Neural cell (in vitro differentiated cells): ENCODE results near the gene ROR2. TPM values are rescaled to one million over a fixed set of nuclear protein-coding genes. Genes with fewer than 3 reads are reported as not detected.

Experiments used
- H2AFZ ChIP-seq: fragments of 200-600, 300-800 bp; sonication (generic), shearing (Covaris generic); 2 replicates; pipeline ENCODE4 v1.6.0; 2014; ENCODE audit warnings: low read depth, mild to moderate bottlenecking, antibody characterized with exemption, low read length, moderate library complexity
- H3F3A ChIP-seq: fragments of 200-600 bp; shearing (Covaris generic); 2 replicates; pipeline ENCODE4 v1.6.1; 2016; ENCODE audit warnings: mild to moderate bottlenecking, moderate library complexity, mixed read lengths, antibody characterized with exemption, low read length; ENCODE audit not compliant: insufficient read depth, poor library complexity, severe bottlenecking
- H3K27ac ChIP-seq: fragments of 200-600, 300-800 bp; sonication (generic), shearing (Covaris generic); 2 replicates; pipeline ENCODE4 v1.5.1; 2014; ENCODE audit warnings: mild to moderate bottlenecking, low read length, moderate library complexity
- H3K27me3 ChIP-seq: fragments of 300-800, 200-600 bp; sonication (generic), shearing (Covaris generic); 2 replicates; pipeline ENCODE4 v1.6.0; 2014; ENCODE audit warnings: mild to moderate bottlenecking, low read depth, low read length, moderate library complexity; ENCODE audit not compliant: insufficient read depth
- H3K36me3 ChIP-seq: fragments of 300-800, 200-600 bp; sonication (generic), shearing (Covaris generic); 2 replicates; pipeline ENCODE4 v1.5.1; 2014; ENCODE audit warnings: mild to moderate bottlenecking, antibody characterized with exemption, low read length, moderate library complexity; ENCODE audit not compliant: insufficient read depth
- H3K4me2 ChIP-seq: fragments of 300-800, 200-600 bp; sonication (generic), shearing (Covaris generic); 2 replicates; pipeline ENCODE4 v1.6.0; 2014; ENCODE audit warnings: mild to moderate bottlenecking, low read length
- H3K4me3 ChIP-seq: fragments of 300-800, 200-600 bp; sonication (generic), shearing (Covaris generic); 2 replicates; pipeline ENCODE4 v1.5.1; 2014; ENCODE audit warnings: mild to moderate bottlenecking, low read length, moderate library complexity
- H3K79me2 ChIP-seq: fragments of 200-600 bp; shearing (Covaris generic); replicated peaks from 2 replicates; pipeline ENCODE4 v1.6.0; 2014; ENCODE audit warnings: mild to moderate bottlenecking, low read length, moderate library complexity; ENCODE audit not compliant: insufficient read depth
- H3K9ac ChIP-seq: fragments of 300-800, 200-600 bp; sonication (generic), shearing (Covaris generic); 2 replicates; pipeline ENCODE4 v1.6.1; 2016; ENCODE audit warnings: mild to moderate bottlenecking, low read length, mixed read lengths
- H3K9me2 ChIP-seq: fragments of 200-600 bp; shearing (Covaris generic); 2 replicates; pipeline ENCODE4 v1.6.1; 2016; ENCODE audit warnings: mild to moderate bottlenecking, low read length, mixed read lengths; ENCODE audit not compliant: insufficient read depth
- H3K9me3 ChIP-seq: fragments of 200-600, 300-800 bp; sonication (generic), shearing (Covaris generic); 2 replicates; pipeline ENCODE4 v1.6.1; 2016; ENCODE audit warnings: mild to moderate bottlenecking, mixed run types, low read length, moderate library complexity, mixed read lengths
- H4K20me1 ChIP-seq: fragments of 200-600 bp; shearing (Covaris generic); 2 replicates; pipeline ENCODE4 v1.6.1; 2016; ENCODE audit warnings: mild to moderate bottlenecking, mixed run types; ENCODE audit not compliant: insufficient read depth
- CTCF ChIP-seq: fragments of 450-650 bp; IDR thresholded peaks from 2 replicates; pipeline ENCODE4 v1.5.1; 2014; ENCODE audit warnings: antibody characterized with exemption, mild to moderate bottlenecking, moderate library complexity; ENCODE audit not compliant: poor library complexity, severe bottlenecking
- EP300 ChIP-seq: fragments of 450-650 bp; conservative IDR thresholded peaks from 2 replicates; pipeline ENCODE4 v1.6.1; 2014; ENCODE audit warnings: antibody characterized with exemption, mild to moderate bottlenecking, moderate library complexity; ENCODE audit not compliant: poor library complexity, severe bottlenecking
- EZH2 ChIP-seq: fragments of 200-600, 300-800 bp; shearing (Covaris generic), sonication (generic); IDR thresholded peaks from 2 replicates; pipeline ENCODE4 v1.6.1; 2014; ENCODE audit warnings: antibody characterized with exemption, low read length, borderline replicate concordance, mild to moderate bottlenecking; ENCODE audit not compliant: insufficient read depth, poor library complexity, severe bottlenecking
- MXI1 ChIP-seq: fragments of 450-650 bp; conservative IDR thresholded peaks from 2 replicates; pipeline ENCODE4 v1.6.1; 2014; ENCODE audit warnings: antibody characterized with exemption, mild to moderate bottlenecking; ENCODE audit not compliant: poor library complexity, severe bottlenecking
- POLR2AphosphoS5 ChIP-seq: IDR thresholded peaks from 2 replicates; pipeline ENCODE4 v1.6.1; 2012
- RAD21 ChIP-seq: fragments of 450-650 bp; conservative IDR thresholded peaks from 2 replicates; pipeline ENCODE4 v1.6.1; 2014; ENCODE audit warnings: antibody characterized with exemption, mild to moderate bottlenecking, moderate library complexity
- REST ChIP-seq: IDR thresholded peaks from 2 replicates; pipeline ENCODE4 v1.6.1; 2012; ENCODE audit warnings: borderline replicate concordance
- SMC3 ChIP-seq: fragments of 450-650 bp; conservative IDR thresholded peaks from 2 replicates; pipeline ENCODE4 v1.6.1; 2014; ENCODE audit warnings: antibody characterized with exemption, mild to moderate bottlenecking, moderate library complexity; ENCODE audit not compliant: poor library complexity
- TAF1 ChIP-seq: IDR thresholded peaks from 2 replicates; pipeline ENCODE4 v1.6.1; 2012; ENCODE audit warnings: low read depth
- polyA plus RNA-seq: library from polyadenylated mRNA; depleted of rRNA; stranded (reverse); fragments of >200 nt; gene quantifications from 2 replicates; pipeline ENCODE4 v1.2.3, GENCODE V29; 2014

Gene ROR2
- polyA plus RNA-seq, 1 donor from 2014 or later, result 0.33 TPM

DNA sequence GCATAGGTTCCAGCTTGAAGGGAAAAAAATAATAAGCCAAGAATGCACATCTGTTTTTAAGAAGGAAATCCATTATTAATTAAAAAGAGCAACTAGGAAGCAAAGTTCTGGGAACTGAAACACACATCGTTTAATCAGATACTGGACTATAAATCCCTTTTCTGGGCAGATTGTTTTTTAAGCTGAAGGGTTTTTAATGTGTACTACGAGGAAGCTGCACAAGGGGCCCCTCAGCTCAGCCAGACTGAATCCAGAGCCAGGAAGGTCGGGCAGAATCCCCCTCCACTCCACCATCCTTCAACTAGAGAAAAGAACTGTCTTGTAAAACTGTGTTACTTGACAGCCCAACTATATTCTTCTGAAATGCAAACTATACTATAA is 49.2 kb downstream of the ROR2 start:
- Histone ChIP-seq H3K27ac (no peak overlapping the region), H3K9me3 (no peaks in the 10 kb centered on the region), H3K27me3 (no peaks in the 10 kb centered on the region), H3K79me2 (no peaks in the 10 kb centered on the region), H2AFZ (no peak overlapping the region), H3K9me2 (no peaks in the 10 kb centered on the region), H4K20me1 (no peaks in the 10 kb centered on the region), H3K36me3 (no peaks in the 10 kb centered on the region), H3K4me3 (no peak overlapping the region), H3K4me2 (no peak overlapping the region), H3K9ac (no peak overlapping the region), H3F3A (no peaks in the 10 kb centered on the region)
- TF ChIP-seq POLR2AphosphoS5 (no peak), TAF1 (no peak), MXI1 (no peak), CTCF (no peak), SMC3 (no peak), REST (no peak), EZH2 (no peak), EP300 (no peak), RAD21 (no peak)

GRCh38 chr9:91900055-91900796 is 49.8 kb downstream of the ROR2 start:
- Histone ChIP-seq H3K9ac (no peak overlapping the region), H3K4me2 (no peak overlapping the region), H3K27ac (no peak overlapping the region), H3K79me2 (no peaks in the 10 kb centered on the region), H4K20me1 (no peaks in the 10 kb centered on the region), H3K9me2 (no peaks in the 10 kb centered on the region), H3F3A (no peaks in the 10 kb centered on the region), H3K36me3 (no peaks in the 10 kb centered on the region), H2AFZ (no peak overlapping the region), H3K27me3 (no peaks in the 10 kb centered on the region), H3K9me3 (no peaks in the 10 kb centered on the region), H3K4me3 (no peak overlapping the region)
- TF ChIP-seq POLR2AphosphoS5 (no peak), EP300 (no peak), REST (no peak), SMC3 (no peak), RAD21 (no peak)
